Measurements from ENCODE around the gene SLC6A18.
"Not testable (repeated sequence)": the region's sequence is repeated elsewhere in the genome, so short reads cannot be mapped to it uniquely, and the experiment has no call there.

The SLC6A18 gene

DNA sequence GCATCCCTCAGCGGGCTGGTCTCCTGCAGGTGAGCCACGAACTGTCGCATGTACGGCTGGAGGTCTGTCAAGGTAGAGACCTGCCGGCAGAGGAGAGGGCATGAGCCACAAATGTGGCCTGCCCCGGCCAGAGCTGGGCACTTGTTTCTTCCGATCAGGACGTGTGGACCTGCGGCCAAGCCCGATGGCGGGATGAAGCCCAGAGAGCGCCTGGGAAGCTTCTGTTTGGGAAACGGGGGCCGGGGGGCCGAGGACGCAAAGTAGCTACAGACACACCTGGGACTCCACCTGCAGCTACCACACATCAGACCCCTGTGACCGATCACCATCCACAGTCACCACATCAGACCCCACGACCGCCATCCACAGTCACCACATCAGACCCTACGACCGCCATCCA is 47.0 kb downstream of the SLC6A18 start:
- intact Hi-C loops (cut with DNase I; ENCODE audit: low total_unique reads), result no loop called here
- Histone ChIP-seq H3K27ac (no peak overlapping the region), H3K9me3 (no peaks in the 10 kb centered on the region), H3K4me3 (no peak overlapping the region), H3K36me3 (no peaks in the 10 kb centered on the region), H3K4me1 (no peaks in the 10 kb centered on the region), H3K27me3 (no peaks in the 10 kb centered on the region)
- TF ChIP-seq, protein P1, sequence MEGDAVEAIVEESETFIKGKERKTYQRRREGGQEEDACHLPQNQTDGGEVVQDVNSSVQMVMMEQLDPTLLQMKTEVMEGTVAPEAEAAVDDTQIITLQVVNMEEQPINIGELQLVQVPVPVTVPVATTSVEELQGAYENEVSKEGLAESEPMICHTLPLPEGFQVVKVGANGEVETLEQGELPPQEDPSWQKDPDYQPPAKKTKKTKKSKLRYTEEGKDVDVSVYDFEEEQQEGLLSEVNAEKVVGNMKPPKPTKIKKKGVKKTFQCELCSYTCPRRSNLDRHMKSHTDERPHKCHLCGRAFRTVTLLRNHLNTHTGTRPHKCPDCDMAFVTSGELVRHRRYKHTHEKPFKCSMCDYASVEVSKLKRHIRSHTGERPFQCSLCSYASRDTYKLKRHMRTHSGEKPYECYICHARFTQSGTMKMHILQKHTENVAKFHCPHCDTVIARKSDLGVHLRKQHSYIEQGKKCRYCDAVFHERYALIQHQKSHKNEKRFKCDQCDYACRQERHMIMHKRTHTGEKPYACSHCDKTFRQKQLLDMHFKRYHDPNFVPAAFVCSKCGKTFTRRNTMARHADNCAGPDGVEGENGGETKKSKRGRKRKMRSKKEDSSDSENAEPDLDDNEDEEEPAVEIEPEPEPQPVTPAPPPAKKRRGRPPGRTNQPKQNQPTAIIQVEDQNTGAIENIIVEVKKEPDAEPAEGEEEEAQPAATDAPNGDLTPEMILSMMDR (IDR thresholded peaks at IDR 0.05), result no peak
- DNase-seq, result no peak

DNA sequence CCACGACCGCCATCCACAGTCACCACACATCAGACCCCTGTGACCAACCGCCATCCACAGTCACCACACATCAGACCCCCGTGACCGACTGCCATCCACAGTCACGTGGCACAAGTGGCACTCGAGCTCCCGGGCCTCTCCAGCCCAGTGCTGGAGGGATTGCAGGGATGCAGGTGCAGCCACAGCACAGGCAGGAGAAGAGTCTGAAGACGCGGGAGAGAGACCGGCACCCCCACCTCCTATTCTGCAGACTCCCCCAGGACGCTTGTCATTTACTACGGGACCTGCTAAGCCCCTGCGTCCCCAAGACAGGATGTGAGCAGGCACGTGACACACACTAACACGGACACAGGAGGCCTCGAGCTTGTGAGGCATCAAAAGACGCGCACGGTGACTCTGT is 48.6 kb downstream of the SLC6A18 start:
- intact Hi-C loops (cut with DNase I; ENCODE audit: low total_unique reads), result no loop called here
- TF ChIP-seq, protein P1 (IDR thresholded peaks at IDR 0.05), result no peak
- no peaks in the 10 kb centered on the region for H3K4me1 ChIP-seq
- peaks cover 0 to 5% (median 3%) of the 10 kb centered on the region in 3 donors for H3K9me3 ChIP-seq
- H3K36me3 ChIP-seq, result no peaks in the 10 kb centered on the region
- H3K27ac ChIP-seq, result no peak overlapping the region
- no peak overlapping the region for H3K4me3 ChIP-seq
- no peaks in the 10 kb centered on the region for H3K27me3 ChIP-seq
- DNase-seq, result no peak

DNA sequence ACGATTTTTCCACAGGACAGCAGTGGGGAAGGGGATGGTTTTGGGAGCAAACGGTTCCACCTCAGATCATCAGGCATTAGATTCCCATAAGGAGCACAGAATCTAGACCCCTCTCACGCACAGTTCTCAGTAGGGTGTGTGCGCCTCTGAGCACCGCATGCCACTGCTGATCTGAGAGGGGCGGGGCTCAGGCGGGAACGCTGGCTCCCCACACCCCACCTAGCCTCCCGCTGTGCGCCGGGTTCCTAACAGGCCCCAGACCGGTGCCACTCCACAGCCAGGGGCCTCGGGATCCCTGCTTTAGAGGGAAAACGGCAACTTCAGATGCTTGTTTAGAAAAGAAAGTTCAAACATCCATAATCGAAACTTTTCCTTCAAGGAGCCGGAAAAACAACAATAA is 49.3 kb downstream of the SLC6A18 start:
- TF ChIP-seq, protein P1 (IDR thresholded peaks at IDR 0.05), result no peak
- Histone ChIP-seq H3K4me3 (no peak overlapping the region), H3K27ac (no peak overlapping the region), H3K4me1 (no peaks in the 10 kb centered on the region), H3K9me3 (peaks cover 0 to 13% (median 6%) of the 10 kb centered on the region in 3 donors), H3K27me3 (no peaks in the 10 kb centered on the region), H3K36me3 (no peaks in the 10 kb centered on the region)
- intact Hi-C loops (cut with DNase I; ENCODE audit: low total_unique reads), result no loop called here
- no peak for DNase-seq

DNA sequence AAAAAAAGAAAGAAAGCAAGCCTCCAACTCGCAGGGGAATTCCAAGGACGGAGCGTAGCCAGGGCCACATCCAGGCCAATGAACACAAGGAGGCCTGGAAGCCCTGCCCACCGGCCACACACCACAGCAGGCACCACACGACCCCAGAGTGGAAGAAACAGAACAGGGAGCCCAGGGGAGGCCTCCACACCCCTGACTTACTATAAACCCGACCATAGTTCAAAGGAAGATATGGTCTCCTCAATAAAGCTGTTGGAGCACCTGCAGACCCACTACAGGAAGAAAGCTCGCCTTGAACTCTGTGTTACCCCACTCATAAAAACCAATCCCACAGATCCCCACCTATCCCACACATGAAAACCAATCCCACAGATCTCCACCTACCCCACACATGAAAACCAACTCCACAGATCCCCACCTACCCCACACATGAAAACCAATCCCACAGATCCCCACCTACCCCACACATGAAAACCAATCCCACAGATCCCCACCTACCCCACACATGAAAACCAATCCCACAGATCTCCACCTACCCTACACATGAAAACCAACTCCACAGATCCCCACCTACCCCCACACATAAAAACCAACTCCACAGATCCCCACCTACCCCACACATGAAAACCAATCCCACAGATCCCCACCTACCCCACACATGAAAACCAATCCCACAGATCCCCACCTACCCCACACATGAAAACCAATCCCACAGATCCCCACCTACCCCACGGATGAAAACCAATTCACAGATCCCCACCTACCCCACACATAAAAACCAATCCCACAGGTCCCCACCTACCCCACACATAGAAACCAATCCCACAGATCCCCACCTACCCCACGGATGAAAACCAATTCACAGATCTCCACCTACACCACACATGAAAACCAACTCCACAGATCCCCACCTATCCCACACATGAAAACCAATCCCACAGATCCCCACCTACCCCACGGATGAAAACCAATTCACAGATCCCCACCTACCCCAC is 50.5 kb downstream of the SLC6A18 start:
- H3K4me1 ChIP-seq; H3K4me3 ChIP-seq; DNase-seq; intact Hi-C loops (cut with DNase I; ENCODE audit: low total_unique reads); H3K27me3 ChIP-seq; H3K36me3 ChIP-seq; H3K27ac ChIP-seq: not testable (repeated sequence)
- H3K9me3 ChIP-seq, result peaks cover 0 to 16% (median 6%) of the 10 kb centered on the region in 3 donors

DNA sequence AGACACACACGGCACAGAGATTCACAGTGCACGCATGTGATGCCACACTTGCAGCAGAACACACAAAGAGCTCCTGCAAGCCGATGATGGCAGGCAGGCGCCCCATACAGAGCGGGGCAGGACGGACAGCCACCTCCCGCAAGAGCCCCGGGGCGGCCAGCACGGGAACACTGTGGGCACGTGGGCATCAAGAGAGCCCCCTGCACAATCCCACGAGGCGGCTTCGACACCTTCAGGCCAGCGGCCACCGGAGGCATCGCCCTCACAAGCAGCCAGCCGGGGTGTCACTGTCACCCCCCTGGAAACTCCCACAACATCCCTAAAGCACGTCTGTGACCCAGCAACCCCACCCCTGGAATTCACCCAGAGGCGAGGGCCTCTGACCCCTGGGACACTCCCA is 51.7 kb downstream of the SLC6A18 start:
- TF ChIP-seq, protein P1 (IDR thresholded peaks at IDR 0.05), result no peak
- Histone ChIP-seq H3K4me3 (no peak overlapping the region), H3K4me1 (no peaks in the 10 kb centered on the region), H3K9me3 (peaks cover 0 to 16% (median 6%) of the 10 kb centered on the region in 3 donors), H3K27ac (no peak overlapping the region), H3K27me3 (no peaks in the 10 kb centered on the region), H3K36me3 (no peaks in the 10 kb centered on the region)
- DNase-seq, result no peak
- intact Hi-C loops (cut with DNase I; ENCODE audit: low total_unique reads), result no loop called here

DNA sequence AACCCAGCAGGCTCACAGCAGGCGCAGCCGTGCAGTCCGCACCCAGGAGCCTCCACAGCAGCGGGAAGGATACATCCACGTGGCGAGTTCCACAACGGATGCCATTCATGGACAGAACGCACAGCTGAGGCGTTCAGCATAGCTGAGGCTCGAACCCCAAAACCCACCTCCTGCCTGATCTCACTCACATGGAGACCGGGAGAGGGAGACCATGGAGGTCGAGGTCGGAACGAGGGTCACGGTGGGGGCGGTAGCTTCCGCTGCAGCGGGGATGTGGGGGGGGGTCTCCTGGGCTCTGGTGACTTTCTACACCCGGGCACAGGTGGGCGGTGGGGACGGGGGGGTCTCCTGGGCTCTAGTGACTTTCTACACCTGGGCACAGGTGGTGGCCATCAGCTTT is 52.1 kb downstream of the SLC6A18 start:
- intact Hi-C loops (cut with DNase I; ENCODE audit: low total_unique reads), result no loop called here
- no peaks in the 10 kb centered on the region for H3K27me3 ChIP-seq
- no peaks in the 10 kb centered on the region for H3K36me3 ChIP-seq
- DNase-seq, result no peak
- H3K9me3 ChIP-seq, result peaks cover 0 to 16% (median 6%) of the 10 kb centered on the region in 3 donors
- TF ChIP-seq, protein P1 (IDR thresholded peaks at IDR 0.05), result no peak
- H3K27ac ChIP-seq, result no peak overlapping the region
- H3K4me1 ChIP-seq, result no peaks in the 10 kb centered on the region
- H3K4me3 ChIP-seq, result no peak overlapping the region
